Astrocyte of the cerebellum (primary cell): Measurements from ENCODE around the gene FNDC11.
A peak's percentile ranks its signal among the peaks of the same experiment; 100 is the strongest.

Source experiments
- DNase-seq: peaks from one replicate; pipeline ENCODE4 v3.0.0-alpha.2; 2011; ENCODE audit warnings: low read depth
- H3K4me3 ChIP-seq: 2 replicates; pipeline ENCODE4 v1.5.1; 2011; ENCODE audit warnings: mild to moderate bottlenecking, low read depth, low read length, moderate library complexity
- in situ Hi-C: cut with HindIII; loops from 2 replicates; pipeline ENCODE4 v1.10.0; 2017; ENCODE audit warnings: low sequenced_read_pairs
- TF ChIP-seq, protein P1 (sequence below): IDR thresholded peaks from 2 replicates; pipeline ENCODE4 v1.5.1; 2012; ENCODE audit warnings: low read length, low read depth, moderate library complexity, mild to moderate bottlenecking; ENCODE audit errors: missing control alignments

Gene FNDC11

GRCh38 chr20:63519668-63520503 lies 34.1 kb upstream of the FNDC11 start:
- TF ChIP-seq, protein P1, sequence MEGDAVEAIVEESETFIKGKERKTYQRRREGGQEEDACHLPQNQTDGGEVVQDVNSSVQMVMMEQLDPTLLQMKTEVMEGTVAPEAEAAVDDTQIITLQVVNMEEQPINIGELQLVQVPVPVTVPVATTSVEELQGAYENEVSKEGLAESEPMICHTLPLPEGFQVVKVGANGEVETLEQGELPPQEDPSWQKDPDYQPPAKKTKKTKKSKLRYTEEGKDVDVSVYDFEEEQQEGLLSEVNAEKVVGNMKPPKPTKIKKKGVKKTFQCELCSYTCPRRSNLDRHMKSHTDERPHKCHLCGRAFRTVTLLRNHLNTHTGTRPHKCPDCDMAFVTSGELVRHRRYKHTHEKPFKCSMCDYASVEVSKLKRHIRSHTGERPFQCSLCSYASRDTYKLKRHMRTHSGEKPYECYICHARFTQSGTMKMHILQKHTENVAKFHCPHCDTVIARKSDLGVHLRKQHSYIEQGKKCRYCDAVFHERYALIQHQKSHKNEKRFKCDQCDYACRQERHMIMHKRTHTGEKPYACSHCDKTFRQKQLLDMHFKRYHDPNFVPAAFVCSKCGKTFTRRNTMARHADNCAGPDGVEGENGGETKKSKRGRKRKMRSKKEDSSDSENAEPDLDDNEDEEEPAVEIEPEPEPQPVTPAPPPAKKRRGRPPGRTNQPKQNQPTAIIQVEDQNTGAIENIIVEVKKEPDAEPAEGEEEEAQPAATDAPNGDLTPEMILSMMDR: peak; percentile 21
- in situ Hi-C loops: no loop called here
- DNase-seq: no peak
- peak overlapping the region; percentile 83 for H3K4me3 ChIP-seq

DNA sequence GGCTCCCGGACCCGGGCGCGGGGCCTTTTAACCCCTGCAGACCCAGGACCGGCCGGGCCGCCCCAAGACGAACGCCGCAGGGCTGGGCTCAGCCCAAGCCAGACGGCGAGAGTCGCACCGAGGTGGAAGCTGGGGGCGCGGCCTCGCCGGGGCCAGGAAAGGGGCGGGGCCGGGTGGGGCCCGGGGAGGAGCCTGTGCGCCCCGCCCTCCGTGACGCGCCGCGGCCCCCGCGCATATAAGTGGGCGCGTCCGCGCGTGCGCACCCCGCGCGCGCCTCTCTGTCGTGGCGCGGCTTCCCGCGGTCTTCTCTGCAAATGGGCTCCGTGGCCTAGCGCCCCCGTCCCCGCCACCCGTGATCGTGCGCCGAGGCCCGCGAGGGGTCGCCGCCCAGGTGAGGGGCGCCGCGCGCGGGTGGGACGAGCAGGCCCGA lies 33.4 kb upstream of the FNDC11 start, which contains the start of gene PPDPF:
Gene PPDPF (plus strand): TSS at position 262 of the 430 bp plus-strand sequence. CDS start 544 bp downstream, outside the sequence.
- TF ChIP-seq, protein P1: no peak
- in situ Hi-C loops: no loop called here
- DNase-seq: peak; percentile 31
- peak within 1 kb of the TSS; percentile 83 for H3K4me3 ChIP-seq

DNA sequence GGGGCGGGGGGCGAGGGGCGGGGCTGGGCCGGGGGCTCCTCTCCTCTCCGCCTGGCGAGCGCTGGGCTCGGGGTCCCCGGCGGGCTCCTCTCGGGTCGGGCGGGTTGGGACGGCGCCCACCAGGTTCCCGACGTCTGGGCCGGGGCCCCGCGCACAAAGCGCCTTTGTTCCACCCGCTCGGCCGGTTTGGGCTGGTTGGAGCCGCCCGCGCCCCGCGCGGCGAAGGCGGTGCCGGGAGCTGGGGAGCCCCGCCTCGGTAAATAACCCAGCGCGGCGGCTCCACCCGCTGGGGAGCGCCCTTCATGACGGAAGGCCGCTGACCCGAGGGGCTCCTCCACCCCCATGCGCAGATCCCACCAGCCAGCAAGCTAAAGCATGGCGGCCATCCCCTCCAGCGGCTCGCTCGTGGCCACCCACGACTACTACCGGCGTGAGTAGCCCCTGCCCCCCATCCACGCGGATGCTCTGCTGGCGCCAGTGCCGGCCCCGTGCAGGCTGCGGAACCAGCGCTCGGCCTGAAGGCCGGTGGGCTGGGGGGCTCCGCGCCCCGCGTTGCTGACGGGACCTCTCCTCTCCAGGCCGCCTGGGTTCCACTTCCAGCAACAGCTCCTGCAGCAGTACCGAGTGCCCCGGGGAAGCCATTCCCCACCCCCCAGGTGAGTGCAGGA lies 32.9 kb upstream of the FNDC11 start:
- in situ Hi-C loops: no loop called here
- DNase-seq: no peak
- TF ChIP-seq, protein P1: no peak
- peak overlapping the region; percentile 83 for H3K4me3 ChIP-seq

GRCh38 chr20:63521602-63522001 lies 32.4 kb upstream of the FNDC11 start:
- peak overlapping the region; percentile 83 for H3K4me3 ChIP-seq
- in situ Hi-C loops: no loop called here
- DNase-seq: no peak
- TF ChIP-seq, protein P1: no peak

- H3K4me3 ChIP-seq: peak overlapping the region; percentile 83
- in situ Hi-C loops: no loop called here
- TF ChIP-seq, protein P1: no peak
- DNase-seq: no peak
Measured at GRCh38 chr20:63522091-63522868, 31.7 kb upstream of the FNDC11 start.

GRCh38 chr20:63522981-63523611 lies 30.9 kb upstream of the FNDC11 start:
- no peak overlapping the region for H3K4me3 ChIP-seq
- DNase-seq: no peak
- TF ChIP-seq, protein P1: no peak
- in situ Hi-C loops: no loop called here
